ENCODE measurements around the gene SDC4.

The SDC4 gene

GRCh38 chr20:45347936-45348778, at the start of gene SDC4:
Gene SDC4, minus strand, starts transcription at chr20:45348424. Its CDS starts 40 bp downstream, at chr20:45348384.
- DNase-seq (ENCODE audit: low read depth in 2 of 2): peak; percentile 34 to 67

GRCh38 chr20:45395114-45395415, 46.8 kb upstream of the SDC4 start:
- DNase-seq (ENCODE audit: low read depth in 2 of 2): no peak

GRCh38 chr20:45394221-45395113, 46.2 kb upstream of the SDC4 start:
- no peak for DNase-seq (ENCODE audit: low read depth in 2 of 2)

- DNase-seq (ENCODE audit: low read depth in 2 of 2): no peak
Measured at GRCh38 chr20:45392733-45393132, 44.5 kb upstream of the SDC4 start.

GRCh38 chr20:45391559-45391958, 43.3 kb upstream of the SDC4 start:
- no peak for DNase-seq (ENCODE audit: low read depth in 2 of 2)

- DNase-seq (ENCODE audit: low read depth in 2 of 2): no peak
Measured at GRCh38 chr20:45390931-45391330, 42.7 kb upstream of the SDC4 start.

- DNase-seq (ENCODE audit: low read depth in 2 of 2): no peak
Measured at GRCh38 chr20:45387274-45387673, 39.0 kb upstream of the SDC4 start.

GRCh38 chr20:45378191-45378590, 30.0 kb upstream of the SDC4 start, which contains the start of gene TP53TG5:
Gene TP53TG5, minus strand, starts transcription at chr20:45378325. Its CDS starts 89 bp downstream, at chr20:45378236.
- no peak for DNase-seq (ENCODE audit: low read depth in 2 of 2)

GRCh38 chr20:45377269-45377668, 29.0 kb upstream of the SDC4 start:
- no peak for DNase-seq (ENCODE audit: low read depth in 2 of 2)

- DNase-seq (ENCODE audit: low read depth in 2 of 2): no peak
Measured at GRCh38 chr20:45374966-45375365, 26.7 kb upstream of the SDC4 start.

- no peak for DNase-seq (ENCODE audit: low read depth in 2 of 2)
Measured at GRCh38 chr20:45374101-45374467, 25.9 kb upstream of the SDC4 start.

GRCh38 chr20:45373353-45374100, 25.3 kb upstream of the SDC4 start:
- DNase-seq (ENCODE audit: low read depth in 2 of 2): peak; percentile 79 to 81

- DNase-seq (ENCODE audit: low read depth in 2 of 2): no peak
Measured at GRCh38 chr20:45372646-45373352, 24.6 kb upstream of the SDC4 start.

GRCh38 chr20:45372241-45372640, 24.0 kb upstream of the SDC4 start:
- no peak for DNase-seq (ENCODE audit: low read depth in 2 of 2)

GRCh38 chr20:45370571-45371160, 22.4 kb upstream of the SDC4 start:
- no peak for DNase-seq (ENCODE audit: low read depth in 2 of 2)

- no peak for DNase-seq (ENCODE audit: low read depth in 2 of 2)
Measured at GRCh38 chr20:45368221-45368980, 20.2 kb upstream of the SDC4 start.

GRCh38 chr20:45367126-45367525, 18.9 kb upstream of the SDC4 start:
- DNase-seq (ENCODE audit: low read depth in 2 of 2): no peak

GRCh38 chr20:45366631-45367030, 18.4 kb upstream of the SDC4 start:
- no peak for DNase-seq (ENCODE audit: low read depth in 2 of 2)

GRCh38 chr20:45366192-45366591, 18.0 kb upstream of the SDC4 start:
- DNase-seq (ENCODE audit: low read depth in 2 of 2): no peak

GRCh38 chr20:45365444-45365970, 17.3 kb upstream of the SDC4 start:
- no peak for DNase-seq (ENCODE audit: low read depth in 2 of 2)

All from stimulated activated CD8-positive, alpha-beta memory T cell treated with anti-CD3 and anti-CD28 coated beads, Interleukin-7, amount 100 ng/mL, for 4 hours (primary cell).